Neural crest cell (in vitro differentiated cells): ENCODE results near the gene SLC35E3. TPM values are rescaled to one million over a fixed set of nuclear protein-coding genes. Genes with fewer than 3 reads are reported as not detected.

Source experiments
- DNase-seq: peaks from one replicate; pipeline ENCODE4 v3.0.0; 2021; ENCODE audit warnings: low read depth, mixed read lengths, low spot score
- H3K27ac Mint-ChIP-seq: one replicate; pipeline ENCODE4 v1.8.0; 2021; ENCODE audit warnings: mild to moderate bottlenecking, mixed read lengths; ENCODE audit not compliant: unreplicated experiment
- H3K27me3 Mint-ChIP-seq: 2 replicates; pipeline ENCODE4 v1.8.0; 2021; ENCODE audit warnings: low read depth, mild to moderate bottlenecking, mixed read lengths
- H3K36me3 Mint-ChIP-seq: 2 replicates; pipeline ENCODE4 v1.8.0; 2021; ENCODE audit warnings: low read depth, mild to moderate bottlenecking, mixed read lengths
- H3K4me1 Mint-ChIP-seq: 2 replicates; pipeline ENCODE4 v1.8.0; 2021; ENCODE audit warnings: mixed read lengths
- H3K4me3 Mint-ChIP-seq: one replicate; pipeline ENCODE4 v1.8.0; 2021; ENCODE audit warnings: mild to moderate bottlenecking, mixed read lengths
- H3K9me3 Mint-ChIP-seq: 2 replicates; pipeline ENCODE4 v1.8.0; 2021; ENCODE audit warnings: mixed read lengths
- CTCF ChIP-seq: fragments of 200-600 bp; sonication (generic); conservative IDR thresholded peaks from 2 replicates; pipeline ENCODE4 v1.5.0; 2021; ENCODE audit warnings: antibody characterized with exemption, mild to moderate bottlenecking
- total RNA-seq: library from RNA; stranded (reverse); gene quantifications from 2 replicates; pipeline ENCODE4 v1.2.1, GENCODE V29; 2021

Gene SLC35E3
- total RNA-seq, 1 donor from 2014 or later = 15.1 TPM

DNA sequence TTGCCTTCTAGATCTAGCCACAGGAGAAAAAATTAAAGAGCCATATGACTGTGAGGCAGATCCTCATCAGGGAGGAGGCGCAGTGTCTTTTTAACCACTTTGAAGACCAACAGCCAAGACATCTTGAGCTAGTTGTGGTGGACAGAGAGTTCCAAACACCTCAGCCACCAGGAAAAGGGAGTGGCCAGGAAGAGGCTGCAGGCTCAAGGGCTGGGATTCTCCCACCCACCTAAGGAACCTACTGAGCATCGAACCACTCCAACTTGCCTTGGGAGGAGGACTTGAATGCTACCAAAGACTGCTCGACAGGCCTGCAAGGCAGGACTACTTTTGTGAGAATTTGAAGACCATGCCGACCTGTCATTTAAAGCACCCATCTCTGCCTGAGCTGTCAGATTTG is 47.5 kb downstream of the SLC35E3 start:
- Mint-ChIP-seq H3K9me3 (no peaks in the 10 kb centered on the region), H3K27me3 (no peaks in the 10 kb centered on the region), H3K36me3 (no peaks in the 10 kb centered on the region), H3K4me3 (no peak overlapping the region), H3K27ac (no peak overlapping the region), H3K4me1 (no peaks in the 10 kb centered on the region)
- no peak for TF ChIP-seq CTCF
- DNase-seq = no peak

DNA sequence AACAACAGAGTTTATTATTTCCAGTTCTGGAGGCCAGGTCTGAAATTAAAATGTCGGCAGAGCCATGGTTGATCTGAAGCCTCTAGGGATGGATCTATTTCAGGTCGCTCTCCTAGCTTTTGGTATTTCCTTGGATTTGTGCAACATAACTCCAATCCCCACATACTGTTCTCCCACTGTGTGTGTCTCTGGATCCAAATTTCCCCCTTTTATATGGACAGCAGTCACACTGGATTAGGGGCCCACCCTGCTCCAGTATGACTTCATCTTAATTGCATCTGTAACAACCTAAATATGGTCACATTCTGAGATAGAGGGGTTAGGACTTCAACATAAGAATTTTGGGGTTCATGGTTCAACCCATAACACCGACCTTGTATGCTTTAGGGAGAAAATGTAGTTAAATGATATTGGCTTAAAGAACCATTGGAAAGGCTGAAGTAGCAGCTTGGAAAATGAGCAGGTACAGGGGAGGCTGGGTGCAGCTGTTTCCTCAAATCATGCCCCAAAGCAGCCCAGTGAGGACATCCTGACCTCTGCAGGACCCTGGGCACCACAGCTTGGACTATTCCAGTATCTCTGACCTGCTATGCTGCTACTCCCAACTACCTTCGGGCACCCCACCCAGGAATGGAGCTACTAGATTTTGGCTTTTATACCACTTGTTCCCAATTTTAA is 48.1 kb downstream of the SLC35E3 start:
- Mint-ChIP-seq H3K4me3 (no peak overlapping the region), H3K27me3 (no peaks in the 10 kb centered on the region), H3K36me3 (no peaks in the 10 kb centered on the region), H3K27ac (no peak overlapping the region), H3K9me3 (no peaks in the 10 kb centered on the region), H3K4me1 (no peaks in the 10 kb centered on the region)
- no peak for DNase-seq
- TF ChIP-seq CTCF = no peak

DNA sequence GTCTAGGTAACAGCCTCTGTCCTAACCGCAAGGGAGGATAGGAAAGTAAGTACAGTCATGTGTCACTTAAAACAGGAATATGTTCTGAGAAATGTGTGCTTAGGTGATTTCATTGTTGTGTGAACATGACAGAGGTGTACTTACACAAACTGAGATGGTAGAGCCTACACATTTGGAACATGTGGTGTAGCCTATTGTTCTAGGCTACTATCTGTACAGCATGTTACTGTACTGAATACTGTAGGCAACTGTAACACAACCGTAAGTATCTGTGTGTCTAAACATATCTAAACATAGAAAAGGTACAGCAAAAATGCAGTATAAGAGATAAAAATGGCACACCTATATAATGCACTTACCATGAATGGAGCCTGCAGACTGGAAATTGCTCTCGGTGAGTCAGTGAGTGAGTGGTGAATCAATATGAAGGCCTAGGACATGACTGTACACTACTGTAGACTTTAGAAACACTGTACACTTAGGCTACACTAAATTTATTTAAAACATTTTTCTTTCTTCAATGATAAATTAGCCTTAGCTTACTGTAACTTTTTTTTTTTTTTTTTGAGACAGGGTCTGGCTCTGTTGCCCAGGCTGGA is 48.8 kb downstream of the SLC35E3 start:
- TF ChIP-seq CTCF = no peak
- DNase-seq = no peak
- Mint-ChIP-seq H3K36me3 (no peaks in the 10 kb centered on the region), H3K9me3 (no peaks in the 10 kb centered on the region), H3K27ac (no peak overlapping the region), H3K4me3 (no peak overlapping the region), H3K4me1 (no peaks in the 10 kb centered on the region), H3K27me3 (no peaks in the 10 kb centered on the region)

- no peak for TF ChIP-seq CTCF
- H3K4me1 Mint-ChIP-seq = no peaks in the 10 kb centered on the region
- DNase-seq = no peak
- H3K27ac Mint-ChIP-seq = no peak overlapping the region
- no peaks in the 10 kb centered on the region for H3K36me3 Mint-ChIP-seq
- H3K9me3 Mint-ChIP-seq = no peaks in the 10 kb centered on the region
- H3K4me3 Mint-ChIP-seq = no peak overlapping the region
- no peaks in the 10 kb centered on the region for H3K27me3 Mint-ChIP-seq
Observed at GRCh38 chr12:68796399-68796798, 50.4 kb downstream of the SLC35E3 start.

DNA sequence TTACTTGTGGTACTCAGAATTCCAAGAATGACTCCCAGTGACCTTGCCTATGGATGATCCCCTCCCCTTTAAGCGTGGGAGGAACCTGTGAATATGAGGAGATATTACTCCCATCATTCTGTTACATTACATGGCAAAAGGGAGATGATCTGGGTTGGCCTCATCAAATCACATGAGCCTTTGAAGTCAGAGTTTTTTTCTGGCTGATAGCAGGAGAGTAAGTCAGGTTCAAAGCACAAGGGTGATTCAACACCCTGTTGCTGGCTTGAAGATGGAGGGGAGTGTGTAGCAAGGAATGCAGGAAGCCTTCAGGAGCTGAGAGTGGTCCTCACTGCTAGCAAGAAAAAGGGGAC is 52.9 kb downstream of the SLC35E3 start:
- H3K9me3 Mint-ChIP-seq = no peaks in the 10 kb centered on the region
- no peak for DNase-seq
- no peak overlapping the region for H3K27ac Mint-ChIP-seq
- H3K27me3 Mint-ChIP-seq = no peaks in the 10 kb centered on the region
- no peak overlapping the region for H3K4me3 Mint-ChIP-seq
- no peaks in the 10 kb centered on the region for H3K36me3 Mint-ChIP-seq
- no peak for TF ChIP-seq CTCF
- H3K4me1 Mint-ChIP-seq = no peaks in the 10 kb centered on the region
